IPS DF 6.9 (cell line): ENCODE results near the gene TPSAB1.

ENCODE experiments used
- DNase-seq: peaks from one replicate; pipeline ENCODE4 v3.0.0-alpha.2; 2013; ENCODE audit warnings: low read depth, low spot score
- H3K27ac ChIP-seq: one replicate; pipeline ENCODE4 v1.5.1; 2013; ENCODE audit warnings: low read length, control low read depth
- H3K27me3 ChIP-seq: 2 replicates; pipeline ENCODE4 v1.6.1; 2013; ENCODE audit warnings: mild to moderate bottlenecking, low read length; ENCODE audit not compliant: control insufficient read depth, insufficient read depth
- H3K36me3 ChIP-seq: 2 replicates; pipeline ENCODE4 v1.6.1; 2013; ENCODE audit warnings: low read length; ENCODE audit not compliant: control insufficient read depth, insufficient read depth
- H3K4me1 ChIP-seq: 2 replicates; pipeline ENCODE4 v1.6.1; 2013; ENCODE audit warnings: low read length; ENCODE audit not compliant: control insufficient read depth, insufficient read depth
- H3K4me3 ChIP-seq: 2 replicates; pipeline ENCODE4 v1.5.1; 2013; ENCODE audit warnings: mild to moderate bottlenecking, low read length
- H3K9me3 ChIP-seq: 2 replicates; pipeline ENCODE4 v1.6.1; 2013; ENCODE audit warnings: low read length, inconsistent platforms; ENCODE audit not compliant: control insufficient read depth, insufficient read depth
- WGBS: extraction: QIAGEN DNeasy Blood & Tissue Kit; methylation state at CpG from one replicate; pipeline ENCODE4 v1.1.7; 2013; ENCODE audit warnings: mixed read lengths, missing lambda C conversion rate; ENCODE audit not compliant: insufficient read length, insufficient coverage; 5-methylcytosine and 5-hydroxymethylcytosine counted together

TPSAB1 gene

GRCh38 chr16:1217526-1217925 is 23.0 kb upstream of the TPSAB1 start:
- H3K4me1 ChIP-seq, result no peaks in the 10 kb centered on the region; the same call in 1 of the 2 replicates
- H3K9me3 ChIP-seq, result no peaks in the 10 kb centered on the region
- no peaks in the 10 kb centered on the region for H3K27me3 ChIP-seq
- H3K27ac ChIP-seq, result no peak overlapping the region
- no peak for DNase-seq
- peaks cover 40% of the 10 kb centered on the region for H3K36me3 ChIP-seq
- H3K4me3 ChIP-seq, result no peak overlapping the region
- no CpG with 5 or more reads among the region's 24 CpGs for WGBS

- no CpG with 5 or more reads among the region's 49 CpGs for WGBS
- DNase-seq, result no peak
- no peak overlapping the region for H3K27ac ChIP-seq
- H3K4me1 ChIP-seq, result no peaks in the 10 kb centered on the region; the same call in 1 of the 2 replicates
- H3K4me3 ChIP-seq, result no peak overlapping the region
- H3K9me3 ChIP-seq, result no peaks in the 10 kb centered on the region
- no peaks in the 10 kb centered on the region for H3K27me3 ChIP-seq
- peaks cover 35% of the 10 kb centered on the region for H3K36me3 ChIP-seq
These were observed 22.2 kb upstream of the TPSAB1 start for GRCh38 chr16:1218061-1218929.

GRCh38 chr16:1218930-1219611 is 21.4 kb upstream of the TPSAB1 start:
- Histone ChIP-seq H3K9me3 (no peaks in the 10 kb centered on the region), H3K27ac (no peak overlapping the region), H3K4me3 (no peak overlapping the region), H3K27me3 (no peaks in the 10 kb centered on the region), H3K4me1 (no peaks in the 10 kb centered on the region; the same call in 1 of the 2 replicates), H3K36me3 (peaks cover 35% of the 10 kb centered on the region)
- no CpG with 5 or more reads among the region's 24 CpGs for WGBS
- DNase-seq, result no peak

GRCh38 chr16:1220098-1220728 is 20.3 kb upstream of the TPSAB1 start:
- H3K27ac ChIP-seq, result no peak overlapping the region
- DNase-seq, result no peak
- H3K4me3 ChIP-seq, result no peak overlapping the region
- no peaks in the 10 kb centered on the region for H3K27me3 ChIP-seq
- no peaks in the 10 kb centered on the region for H3K9me3 ChIP-seq
- H3K36me3 ChIP-seq, result peaks cover 33% of the 10 kb centered on the region
- H3K4me1 ChIP-seq, result no peaks in the 10 kb centered on the region; the same call in 1 of the 2 replicates
- WGBS, result no CpG with 5 or more reads among the region's 55 CpGs

- Histone ChIP-seq H3K9me3 (no peaks in the 10 kb centered on the region), H3K4me1 (no peaks in the 10 kb centered on the region; the same call in 1 of the 2 replicates), H3K27ac (no peak overlapping the region), H3K4me3 (no peak overlapping the region; the same call in 1 of the 2 replicates), H3K36me3 (peaks cover 28% of the 10 kb centered on the region), H3K27me3 (no peaks in the 10 kb centered on the region)
- no CpG with 5 or more reads among the region's 48 CpGs for WGBS
- DNase-seq, result no peak
These were observed 19.5 kb upstream of the TPSAB1 start for GRCh38 chr16:1220841-1221627.

GRCh38 chr16:1221628-1222552 is 18.6 kb upstream of the TPSAB1 start:
- H3K4me1 ChIP-seq, result no peaks in the 10 kb centered on the region; the same call in 1 of the 2 replicates
- no peak for DNase-seq
- H3K9me3 ChIP-seq, result no peaks in the 10 kb centered on the region
- H3K4me3 ChIP-seq, result no peak overlapping the region
- no CpG with 5 or more reads among the region's 40 CpGs for WGBS
- H3K27ac ChIP-seq, result no peak overlapping the region
- no peaks in the 10 kb centered on the region for H3K27me3 ChIP-seq
- H3K36me3 ChIP-seq, result peaks cover 24% of the 10 kb centered on the region

- Histone ChIP-seq H3K27ac (no peak overlapping the region), H3K36me3 (peaks cover 20% of the 10 kb centered on the region), H3K4me1 (no peaks in the 10 kb centered on the region; the same call in 1 of the 2 replicates), H3K4me3 (no peak overlapping the region), H3K27me3 (no peaks in the 10 kb centered on the region), H3K9me3 (no peaks in the 10 kb centered on the region)
- no peak for DNase-seq
- no CpG with 5 or more reads among the region's 25 CpGs for WGBS
These were observed 17.8 kb upstream of the TPSAB1 start for GRCh38 chr16:1222553-1223354.

GRCh38 chr16:1223355-1224214 is 16.9 kb upstream of the TPSAB1 start:
- no peaks in the 10 kb centered on the region for H3K9me3 ChIP-seq
- no peaks in the 10 kb centered on the region; the same call in 1 of the 2 replicates for H3K4me1 ChIP-seq
- DNase-seq, result no peak
- no peak overlapping the region for H3K4me3 ChIP-seq
- H3K27ac ChIP-seq, result no peak overlapping the region
- H3K27me3 ChIP-seq, result no peaks in the 10 kb centered on the region
- H3K36me3 ChIP-seq, result peaks cover 14% of the 10 kb centered on the region; the same call in 1 of the 2 replicates
- WGBS, result no CpG with 5 or more reads among the region's 38 CpGs
